ENCODE measurements around the gene VMP1. TPM values are rescaled to one million over a fixed set of nuclear protein-coding genes. Genes with fewer than 3 reads are reported as not detected.

The VMP1 gene
- total and polyA plus RNA-seq, 2 of the 13 experiments (the other 11 are each of a cell fraction or from before 2014, with no cell fraction given) = 186 to 271 TPM

- TF ChIP-seq ZBTB49 (CRISPR knock-in tag; IDR thresholded peaks at IDR 0.05; ENCODE audit: borderline replicate concordance) (0 out of 2 replicates have a peak, but pooled peaks have one; percentile 52), ZNF234 (CRISPR knock-in tag; conservative IDR thresholded peaks at IDR 0.05) (no peak), REPIN1 (CRISPR knock-in tag; IDR thresholded peaks at IDR 0.05; ENCODE audit: borderline replicate concordance, low read depth) (peak; percentile 26; the same call in 1 of the 2 replicates), PRPF4 (IDR thresholded peaks at IDR 0.05; ENCODE audit: low read depth, low read length, poor library complexity, severe bottlenecking) (no peak), ZNF629 (CRISPR knock-in tag; conservative IDR thresholded peaks at IDR 0.05) (no peak), SAP130 (CRISPR knock-in tag; IDR thresholded peaks at IDR 0.05; ENCODE audit: low read depth) (peak; percentile 68), SMARCE1 (IDR thresholded peaks at IDR 0.05; ENCODE audit: borderline replicate concordance) (no peak), ZNF562 (CRISPR knock-in tag; IDR thresholded peaks at IDR 0.05; ENCODE audit: borderline replicate concordance) (peak; percentile 79; the same call in 1 of the 2 replicates), ZNF609 (CRISPR knock-in tag; IDR thresholded peaks at IDR 0.05; ENCODE audit: borderline replicate concordance) (peak; percentile 40; the same call in 1 of the 2 replicates), THAP8 (CRISPR knock-in tag; IDR thresholded peaks at IDR 0.05; ENCODE audit: borderline replicate concordance) (peak; percentile 87; the same call in 1 of the 2 replicates), ZNF549 (CRISPR knock-in tag; IDR thresholded peaks at IDR 0.05) (no peak), MLLT10 (CRISPR knock-in tag; IDR thresholded peaks at IDR 0.05) (no peak), CBFB (CRISPR knock-in tag; IDR thresholded peaks at IDR 0.05) (peak; percentile 44; the same call in 1 of the 2 replicates), ZC3H13 (CRISPR knock-in tag; IDR thresholded peaks at IDR 0.05) (peak; percentile 78), ATF4 (CRISPR knock-in tag; IDR thresholded peaks at IDR 0.05) (peak in 1 of 2 experiments; percentile 79; a peak in 2 of 4 replicates), ZNF546 (CRISPR knock-in tag; conservative IDR thresholded peaks at IDR 0.05) (peak; percentile 74; the same call in 1 of the 2 replicates)
Observed at GRCh38 chr17:59842901-59843652, 135.6 kb downstream of the VMP1 start (continued).
